DND-41 (cell line): Measurements from ENCODE around the gene SNX27.
"Not testable (repeated sequence)": the region's sequence is repeated elsewhere in the genome, so short reads cannot be mapped to it uniquely, and the experiment has no call there.

Source experiments
- ATAC-seq: fragments of 200-7000 bp; cut with Tn5 transposase; 3 replicates; pipeline ENCODE4 v1.9.1; 2021; ENCODE audit warnings: low read depth; ENCODE audit not compliant: insufficient read depth
- DNase-seq: peaks from one replicate; pipeline ENCODE4 v3.0.0-alpha.2; 2020
- H2AFZ ChIP-seq: 2 replicates; pipeline ENCODE4 v1.6.0; 2012; ENCODE audit warnings: low read depth, low read length
- H3K27ac ChIP-seq: 2 replicates; pipeline ENCODE4 v1.5.1; 2012; ENCODE audit warnings: low read length, inconsistent platforms
- H3K27me3 ChIP-seq: fragments of 200-600 bp; sonication (generic); 2 replicates; pipeline ENCODE4 v1.6.0; 2012; ENCODE audit warnings: low read length, mild to moderate bottlenecking, inconsistent platforms; ENCODE audit not compliant: insufficient read depth, poor library complexity
- H3K36me3 ChIP-seq: 2 replicates; pipeline ENCODE4 v1.5.1; 2012; ENCODE audit warnings: low read length, inconsistent platforms; ENCODE audit not compliant: insufficient read depth
- H3K4me1 ChIP-seq: 2 replicates; pipeline ENCODE4 v1.5.1; 2012; ENCODE audit warnings: mild to moderate bottlenecking, low read length; ENCODE audit not compliant: insufficient read depth
- H3K4me2 ChIP-seq: 2 replicates; pipeline ENCODE4 v1.6.0; 2012; ENCODE audit warnings: mild to moderate bottlenecking, moderate library complexity, low read length, inconsistent platforms; ENCODE audit not compliant: insufficient read depth
- H3K4me3 ChIP-seq, 2 experiments: fragments of 200-600 bp in 1 of 2; shearing (Covaris generic) in 1 of 2; 2 replicates each; pipeline ENCODE4 v1.5.1; 2012 to 2016; ENCODE audit warnings: inconsistent platforms in 2 of 2, low read length in 2 of 2, mild to moderate bottlenecking in 2 of 2, low read depth in 1 of 2, moderate library complexity in 1 of 2
- H3K79me2 ChIP-seq: 2 replicates; pipeline ENCODE4 v1.6.0; 2012; ENCODE audit warnings: low read length, inconsistent platforms; ENCODE audit not compliant: insufficient read depth
- H3K9ac ChIP-seq: 2 replicates; pipeline ENCODE4 v1.6.0; 2012; ENCODE audit warnings: low read depth, mild to moderate bottlenecking, inconsistent platforms, low read length, moderate library complexity
- H3K9me3 ChIP-seq: 2 replicates; pipeline ENCODE4 v1.5.1; 2012; ENCODE audit warnings: low read length, moderate library complexity, mild to moderate bottlenecking, inconsistent platforms; ENCODE audit not compliant: insufficient read depth, severe bottlenecking
- H4K20me1 ChIP-seq: 2 replicates; pipeline ENCODE4 v1.6.0; 2012; ENCODE audit warnings: low read length; ENCODE audit not compliant: insufficient read depth
- CTCF ChIP-seq: IDR thresholded peaks from 2 replicates; pipeline ENCODE4 v1.5.1; 2012; ENCODE audit warnings: borderline replicate concordance, low read length, moderate library complexity, mild to moderate bottlenecking; ENCODE audit not compliant: poor library complexity, severe bottlenecking; ENCODE audit errors: extremely low read depth
- EZH2 ChIP-seq: IDR thresholded peaks from 3 replicates; pipeline ENCODE4 v1.6.1; 2012; ENCODE audit warnings: borderline replicate concordance, low read depth, mild to moderate bottlenecking, moderate library complexity, low read length, inconsistent platforms; ENCODE audit not compliant: severe bottlenecking

SNX27 gene

GRCh38 chr1:151596166-151596953 lies 15.5 kb upstream of the SNX27 start:
- DNase-seq (no peak), ATAC-seq (no peak)
- no peak overlapping the region for H3K4me3 ChIP-seq
- H3K9me3 ChIP-seq = no peaks in the 10 kb centered on the region
- no peak overlapping the region for H3K27ac ChIP-seq
- H3K79me2 ChIP-seq = no peaks in the 10 kb centered on the region
- peaks cover 6% of the 10 kb centered on the region for H3K4me1 ChIP-seq
- H3K27me3 ChIP-seq = no peaks in the 10 kb centered on the region
- no peak overlapping the region for H2AFZ ChIP-seq
- H3K9ac ChIP-seq = no peak overlapping the region
- TF ChIP-seq EZH2 = no peak
- no peak for TF ChIP-seq CTCF
- no peaks in the 10 kb centered on the region for H3K36me3 ChIP-seq
- no peaks in the 10 kb centered on the region for H4K20me1 ChIP-seq
- no peak overlapping the region for H3K4me2 ChIP-seq

GRCh38 chr1:151602550-151602949 lies 9.3 kb upstream of the SNX27 start:
- H3K79me2 ChIP-seq, H4K20me1 ChIP-seq, H3K9ac ChIP-seq, H3K4me1 ChIP-seq, DNase-seq, H3K9me3 ChIP-seq, H3K36me3 ChIP-seq, ATAC-seq, H3K27ac ChIP-seq, H3K4me2 ChIP-seq, H3K4me3 ChIP-seq, H3K27me3 ChIP-seq, H2AFZ ChIP-seq: not testable (repeated sequence)

GRCh38 chr1:151604291-151604690 lies 7.6 kb upstream of the SNX27 start:
- Histone ChIP-seq H3K9ac (no peak overlapping the region), H2AFZ (no peak overlapping the region), H3K4me1 (no peaks in the 10 kb centered on the region), H3K79me2 (no peaks in the 10 kb centered on the region), H3K36me3 (no peaks in the 10 kb centered on the region), H3K4me2 (no peak overlapping the region), H3K27me3 (peaks cover 8% of the 10 kb centered on the region), H3K9me3 (no peaks in the 10 kb centered on the region), H3K27ac (no peak overlapping the region), H3K4me3 (no peak overlapping the region), H4K20me1 (no peaks in the 10 kb centered on the region)
- TF ChIP-seq CTCF = no peak
- no peak for TF ChIP-seq EZH2
- no peak for DNase-seq
- ATAC-seq = no peak

- H2AFZ ChIP-seq = no peak overlapping the region
These were observed 5.5 kb upstream of the SNX27 start for GRCh38 chr1:151606384-151606783.

More at GRCh38 chr1:151606384-151606783, 5.5 kb upstream of the SNX27 start:
- DNase-seq = no peak
- no peaks in the 10 kb centered on the region for H3K9me3 ChIP-seq
- no peaks in the 10 kb centered on the region for H4K20me1 ChIP-seq
- no peak overlapping the region for H3K4me2 ChIP-seq
- TF ChIP-seq EZH2 (no peak), CTCF (no peak)
- no peak overlapping the region for H3K9ac ChIP-seq
- H3K4me1 ChIP-seq = peaks cover 4% of the 10 kb centered on the region
- H3K27ac ChIP-seq = no peak overlapping the region
- no peak overlapping the region for H3K4me3 ChIP-seq
- no peaks in the 10 kb centered on the region for H3K79me2 ChIP-seq
- ATAC-seq = no peak
- H3K27me3 ChIP-seq = peaks cover 8% of the 10 kb centered on the region
- H3K36me3 ChIP-seq = no peaks in the 10 kb centered on the region
